Osteoblast (primary cell): ENCODE measurements around the gene CLINT1. TPM values are rescaled to one million over a fixed set of nuclear protein-coding genes. Genes with fewer than 3 reads are reported as not detected.

Source experiments
- DNase-seq: peaks from one replicate; pipeline ENCODE4 v3.0.0; 2011; ENCODE audit warnings: low spot score, mixed read lengths; ENCODE audit not compliant: insufficient read length; ENCODE audit errors: missing footprints
- H2AFZ ChIP-seq: 2 replicates; pipeline ENCODE4 v1.6.0; 2011; ENCODE audit warnings: mild to moderate bottlenecking, low read length
- H3K27ac ChIP-seq: 2 replicates; pipeline ENCODE4 v1.5.1; 2011; ENCODE audit warnings: mild to moderate bottlenecking, low read depth, low read length, moderate library complexity
- H3K27me3 ChIP-seq: 2 replicates; pipeline ENCODE4 v1.6.0; 2012; ENCODE audit warnings: mild to moderate bottlenecking, control low read depth, inconsistent platforms, low read length, moderate library complexity; ENCODE audit not compliant: insufficient read depth
- H3K36me3 ChIP-seq: 2 replicates; pipeline ENCODE4 v1.5.1; 2011; ENCODE audit warnings: mild to moderate bottlenecking, low read length, control low read depth, moderate library complexity; ENCODE audit not compliant: insufficient read depth
- H3K4me1 ChIP-seq: 2 replicates; pipeline ENCODE4 v1.5.1; 2011; ENCODE audit warnings: mild to moderate bottlenecking, low read length, control low read depth, moderate library complexity; ENCODE audit not compliant: insufficient read depth
- H3K4me2 ChIP-seq: 2 replicates; pipeline ENCODE4 v1.6.0; 2011; ENCODE audit warnings: mild to moderate bottlenecking, low read length; ENCODE audit not compliant: insufficient read depth
- H3K4me3 ChIP-seq: fragments of 200-600 bp; sonication (generic); 3 replicates; pipeline ENCODE4 v1.5.1; 2012; ENCODE audit warnings: mild to moderate bottlenecking, low read length, inconsistent platforms; ENCODE audit not compliant: insufficient read depth
- H3K79me2 ChIP-seq: 2 replicates; pipeline ENCODE4 v1.6.0; 2012; ENCODE audit warnings: mild to moderate bottlenecking, low read length, control low read depth, inconsistent platforms; ENCODE audit not compliant: insufficient read depth
- H3K9me3 ChIP-seq: 2 replicates; pipeline ENCODE4 v1.5.1; 2011; ENCODE audit warnings: low read depth, low read length, control low read depth
- H4K20me1 ChIP-seq: 2 replicates; pipeline ENCODE4 v1.6.0; 2012; ENCODE audit warnings: mild to moderate bottlenecking, low read length, control low read depth; ENCODE audit not compliant: insufficient read depth
- CTCF ChIP-seq: IDR thresholded peaks from 2 replicates; pipeline ENCODE4 v1.5.1; 2011; ENCODE audit warnings: mild to moderate bottlenecking, low read depth, low read length, moderate library complexity; ENCODE audit errors: extremely low read depth
- total RNA-seq: library from RNA; depleted of rRNA; stranded (reverse); fragments of >200 nt; gene quantifications from 2 replicates; pipeline ENCODE4 v1.2.3, GENCODE V29; 2012

The CLINT1 gene
- total RNA-seq, 1 donor = 85.4 TPM

GRCh38 chr5:157812086-157812485, 46.9 kb downstream of the CLINT1 start:
- Histone ChIP-seq H3K9me3 (no peaks in the 10 kb centered on the region), H4K20me1 (peaks cover 5% of the 10 kb centered on the region), H2AFZ (no peak overlapping the region), H3K4me1 (peaks cover under 1% of the 10 kb centered on the region), H3K36me3 (peaks cover 56% of the 10 kb centered on the region), H3K27ac (no peak overlapping the region), H3K4me2 (no peak overlapping the region), H3K79me2 (peaks cover 11% of the 10 kb centered on the region), H3K27me3 (no peaks in the 10 kb centered on the region), H3K4me3 (no peak overlapping the region)
- TF ChIP-seq CTCF = no peak
- DNase-seq = no peak

DNA sequence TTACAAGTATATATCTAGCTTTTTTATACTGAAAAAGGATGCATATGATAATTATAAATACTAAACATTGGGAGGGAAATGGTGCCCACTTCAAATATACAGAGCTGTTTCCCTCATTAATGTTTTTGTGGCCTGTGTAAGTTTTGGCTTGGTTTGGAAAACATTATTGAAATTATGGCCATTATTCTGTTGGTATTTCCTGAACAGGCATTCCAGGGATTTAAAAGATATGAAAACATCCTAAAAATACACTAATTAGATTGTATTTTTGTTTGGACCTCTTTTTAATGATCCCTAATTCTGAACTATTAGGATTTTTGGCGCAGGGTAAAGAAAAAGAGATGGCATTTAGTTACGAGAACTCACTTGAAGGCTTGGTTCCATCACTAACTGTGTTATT, 50.9 kb downstream of the CLINT1 start:
- H3K36me3 ChIP-seq = peaks cover 69% of the 10 kb centered on the region

DNA sequence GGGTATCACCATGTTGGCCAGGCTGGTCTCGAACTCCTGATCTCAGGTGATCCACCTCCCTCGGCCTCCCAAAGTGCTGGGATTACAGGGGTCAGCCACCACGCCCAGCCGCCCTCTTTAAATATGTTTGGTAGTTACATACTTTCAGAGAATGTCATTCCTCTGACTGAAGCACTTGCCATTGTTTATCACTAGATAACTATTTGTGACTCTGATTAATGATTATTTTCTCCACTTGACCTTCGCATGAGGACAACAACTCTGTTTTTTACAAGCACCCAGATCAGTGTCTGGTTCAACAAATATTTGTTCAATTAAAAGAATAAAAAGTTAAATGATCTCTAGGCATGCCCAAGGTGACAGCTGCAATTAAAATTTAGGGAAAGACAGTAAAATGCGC, 56.2 kb downstream of the CLINT1 start:
- no peaks in the 10 kb centered on the region for H3K4me1 ChIP-seq
- H3K79me2 ChIP-seq = no peaks in the 10 kb centered on the region
- no peak for DNase-seq
- no peak overlapping the region for H3K4me3 ChIP-seq
- no peaks in the 10 kb centered on the region for H3K27me3 ChIP-seq
- no peak overlapping the region for H3K27ac ChIP-seq
- peaks cover 37% of the 10 kb centered on the region for H3K36me3 ChIP-seq
- H4K20me1 ChIP-seq = no peaks in the 10 kb centered on the region
- no peaks in the 10 kb centered on the region for H3K9me3 ChIP-seq
- no peak overlapping the region for H2AFZ ChIP-seq
- TF ChIP-seq CTCF = no peak
- H3K4me2 ChIP-seq = no peak overlapping the region

More for the DNA sequence above, 50.9 kb downstream of the CLINT1 start:
- DNase-seq = no peak
- no peak overlapping the region for H3K4me3 ChIP-seq
- H3K27ac ChIP-seq = no peak overlapping the region
- no peaks in the 10 kb centered on the region for H3K27me3 ChIP-seq
- H2AFZ ChIP-seq = no peak overlapping the region
- H4K20me1 ChIP-seq = no peaks in the 10 kb centered on the region
- TF ChIP-seq CTCF = no peak
- H3K4me2 ChIP-seq = no peak overlapping the region
- no peaks in the 10 kb centered on the region for H3K4me1 ChIP-seq
- H3K79me2 ChIP-seq = peaks cover 3% of the 10 kb centered on the region
- H3K9me3 ChIP-seq = no peaks in the 10 kb centered on the region

DNA sequence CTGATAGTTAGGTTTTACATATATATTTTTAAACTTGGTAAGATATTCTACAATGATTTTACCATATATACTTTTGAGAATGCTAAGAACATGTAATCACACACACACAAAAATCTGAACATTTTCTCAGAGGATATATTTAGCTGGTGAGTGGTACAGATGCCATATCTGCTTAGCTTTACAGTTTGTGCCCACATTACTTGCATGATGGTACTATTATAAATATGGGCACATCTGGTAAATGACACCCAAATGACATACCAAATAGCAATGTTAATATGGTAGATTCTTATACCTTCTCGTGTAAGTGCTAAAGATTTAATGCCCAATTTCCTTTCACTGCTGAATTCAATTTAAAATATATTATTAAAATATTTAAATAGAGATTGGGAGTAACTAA, 58.8 kb downstream of the CLINT1 start:
- no peak for DNase-seq
- Histone ChIP-seq H4K20me1 (no peaks in the 10 kb centered on the region), H3K27ac (no peak overlapping the region), H3K79me2 (no peaks in the 10 kb centered on the region), H3K4me1 (no peaks in the 10 kb centered on the region), H3K4me2 (no peak overlapping the region), H2AFZ (no peak overlapping the region), H3K36me3 (peaks cover 27% of the 10 kb centered on the region), H3K4me3 (no peak overlapping the region), H3K27me3 (no peaks in the 10 kb centered on the region), H3K9me3 (no peaks in the 10 kb centered on the region)
- no peak for TF ChIP-seq CTCF
